GM18858 (cell line): ENCODE measurements around the gene FHOD3.
A peak's percentile ranks its signal among the peaks of the same experiment; 100 is the strongest.

Experiments used
- ATAC-seq: cut with Tn5 transposase; IDR thresholded peaks from one replicate; pipeline ENCODE4 v1.9.1; 2021; ENCODE audit not compliant: unreplicated experiment

The FHOD3 gene

DNA sequence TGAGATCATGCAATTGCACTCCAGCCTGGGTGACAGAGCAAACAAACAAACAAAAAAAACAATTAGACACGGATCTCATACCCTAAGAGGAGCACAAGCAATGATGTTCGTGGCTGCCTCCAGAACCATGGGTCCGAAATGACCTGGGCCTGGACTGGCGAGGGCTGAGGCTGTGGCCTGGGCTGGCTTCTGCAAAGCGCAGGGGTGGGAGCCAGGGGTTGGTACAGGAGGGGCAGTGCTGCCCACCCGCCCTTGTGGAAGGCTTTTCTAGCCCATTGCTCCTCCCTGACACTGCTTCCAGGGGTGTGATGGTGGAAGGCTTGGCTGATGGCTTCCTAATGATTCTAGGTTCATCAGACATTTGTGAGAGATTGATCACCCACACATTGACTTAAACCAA is 167.8 kb downstream of the FHOD3 start:
- no peak for ATAC-seq

GRCh38 chr18:36465970-36466369 is 168.5 kb downstream of the FHOD3 start:
- ATAC-seq: no peak

DNA sequence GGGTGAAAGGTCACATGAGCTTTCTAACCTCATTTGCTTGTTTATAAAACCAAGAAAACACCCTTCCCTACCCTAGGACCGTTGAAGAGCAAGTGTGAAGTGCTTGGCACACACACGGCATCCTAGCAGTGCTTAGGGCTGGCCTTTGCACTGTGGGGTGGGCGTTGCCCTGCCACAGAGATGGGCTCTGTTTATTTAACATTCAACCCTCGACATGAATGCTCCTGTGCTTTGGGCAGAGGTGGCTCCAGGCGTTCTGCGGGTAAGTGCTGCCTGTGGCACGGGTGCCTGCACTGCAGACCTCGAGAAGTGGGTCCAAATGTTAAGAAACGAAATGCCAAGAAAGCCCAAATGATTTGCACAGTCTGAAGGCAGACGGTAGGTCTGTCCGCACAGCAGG is 170.1 kb downstream of the FHOD3 start:
- no peak for ATAC-seq

- no peak for ATAC-seq
Measured at GRCh38 chr18:36468161-36468560, 170.6 kb downstream of the FHOD3 start.

GRCh38 chr18:36469461-36469860 is 171.9 kb downstream of the FHOD3 start:
- ATAC-seq: no peak

DNA sequence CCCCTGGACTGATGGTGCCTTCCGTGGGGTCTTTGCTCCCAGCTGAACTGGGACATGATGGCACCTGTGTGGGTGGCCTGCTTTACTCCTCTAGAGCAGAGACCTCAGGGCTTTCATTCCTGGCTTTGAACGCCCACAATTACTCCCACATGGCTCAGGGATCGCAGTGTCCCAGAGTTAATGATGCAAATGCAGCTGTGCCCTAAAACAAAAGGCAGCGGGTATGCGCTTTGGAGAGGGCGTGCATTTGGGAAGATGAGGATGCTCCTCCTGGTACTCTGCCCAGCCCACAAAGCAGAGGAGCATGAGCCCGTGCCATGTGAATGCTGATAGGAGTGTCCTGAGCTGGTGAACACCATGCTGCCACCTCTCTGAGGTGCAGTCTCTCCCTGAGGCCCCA is 173.4 kb downstream of the FHOD3 start:
- no peak for ATAC-seq

DNA sequence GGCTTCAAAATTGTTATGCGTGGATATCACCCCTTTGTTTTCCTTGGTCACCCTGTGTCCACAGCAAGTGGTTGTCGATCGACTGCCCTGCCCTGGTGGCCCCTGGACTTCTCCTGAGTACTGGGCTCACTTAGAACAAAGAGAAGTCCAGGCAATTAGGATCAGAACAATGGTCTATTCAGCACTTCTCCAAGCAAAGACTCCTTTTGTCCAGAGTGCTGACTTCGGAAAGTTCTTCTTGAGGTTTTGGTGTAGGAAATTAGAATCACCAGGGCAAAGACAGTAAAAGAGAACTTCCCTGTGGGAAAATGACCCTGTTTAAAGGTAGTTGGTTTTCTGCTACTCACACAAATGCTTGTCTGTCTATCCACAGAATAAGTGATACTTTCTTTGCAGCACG is 173.9 kb downstream of the FHOD3 start:
- ATAC-seq: no peak

DNA sequence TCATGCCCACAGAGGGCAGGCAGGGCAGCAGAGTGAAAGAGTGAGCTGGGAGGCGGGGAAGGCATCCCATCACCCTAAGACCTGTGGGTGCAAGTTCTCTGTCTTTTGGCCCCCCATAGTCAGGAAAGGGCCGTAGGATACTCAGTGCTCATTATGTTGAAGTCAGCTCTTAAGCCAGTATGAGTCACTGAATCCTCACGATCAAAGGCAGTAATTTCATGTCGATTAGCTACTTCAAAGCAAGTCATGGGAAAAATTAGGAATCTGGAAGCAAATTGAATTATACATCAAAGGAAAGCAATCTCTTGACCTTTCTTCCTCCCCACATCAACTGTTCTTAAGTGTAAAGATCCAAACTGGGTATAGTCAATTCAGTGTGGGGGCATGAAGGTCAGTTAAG is 178.9 kb downstream of the FHOD3 start:
- ATAC-seq: no peak

- no peak for ATAC-seq
Measured at GRCh38 chr18:36477776-36478175, 180.3 kb downstream of the FHOD3 start.

DNA sequence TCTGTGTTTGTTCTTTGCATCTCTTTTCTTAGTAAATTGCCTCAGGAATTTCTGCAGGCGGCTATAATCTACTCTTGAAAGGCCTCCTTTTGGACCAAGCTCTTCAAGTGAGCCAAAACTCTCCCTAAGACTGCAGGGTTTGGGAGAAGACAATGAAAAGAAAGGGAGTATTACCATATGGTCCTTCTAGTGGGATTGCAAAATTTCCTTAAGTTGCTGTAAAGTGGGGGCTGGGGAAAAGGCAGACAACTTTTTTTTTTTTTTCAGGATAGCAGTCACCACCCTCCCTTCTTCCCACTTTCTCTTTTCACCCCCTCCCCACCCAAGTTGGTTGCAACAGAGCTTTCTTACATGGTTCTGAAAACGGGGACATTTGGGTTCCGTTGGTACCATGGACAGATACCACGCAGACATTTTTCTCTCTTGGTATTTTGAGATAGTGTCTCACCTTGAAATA is 183.7 kb downstream of the FHOD3 start:
- ATAC-seq: no peak

- ATAC-seq: no peak
Measured at GRCh38 chr18:36481935-36482334, 184.4 kb downstream of the FHOD3 start.

- no peak for ATAC-seq
Measured at GRCh38 chr18:36484591-36484990, 187.1 kb downstream of the FHOD3 start.

- no peak for ATAC-seq
Measured at GRCh38 chr18:36485772-36486171, 188.3 kb downstream of the FHOD3 start.

DNA sequence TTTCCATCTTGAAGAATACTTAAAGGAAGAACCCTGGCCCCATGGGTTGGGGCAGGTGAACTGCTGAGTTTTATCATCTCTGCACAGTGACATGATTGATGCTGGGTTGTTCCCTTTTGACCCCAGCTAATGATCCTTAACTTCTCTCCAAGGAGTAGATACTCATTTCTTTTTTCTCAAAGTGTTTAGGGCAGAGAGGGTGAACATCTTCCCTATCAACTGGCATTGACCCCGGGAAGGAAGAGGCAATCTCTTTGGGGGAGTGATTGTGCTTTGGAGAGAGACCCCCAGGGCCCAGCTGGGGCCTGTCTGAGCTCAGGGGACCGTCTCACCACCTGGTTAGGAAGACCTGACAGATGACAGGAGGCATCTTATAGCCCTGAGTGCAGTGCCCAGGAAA is 190.6 kb downstream of the FHOD3 start:
- no peak for ATAC-seq

DNA sequence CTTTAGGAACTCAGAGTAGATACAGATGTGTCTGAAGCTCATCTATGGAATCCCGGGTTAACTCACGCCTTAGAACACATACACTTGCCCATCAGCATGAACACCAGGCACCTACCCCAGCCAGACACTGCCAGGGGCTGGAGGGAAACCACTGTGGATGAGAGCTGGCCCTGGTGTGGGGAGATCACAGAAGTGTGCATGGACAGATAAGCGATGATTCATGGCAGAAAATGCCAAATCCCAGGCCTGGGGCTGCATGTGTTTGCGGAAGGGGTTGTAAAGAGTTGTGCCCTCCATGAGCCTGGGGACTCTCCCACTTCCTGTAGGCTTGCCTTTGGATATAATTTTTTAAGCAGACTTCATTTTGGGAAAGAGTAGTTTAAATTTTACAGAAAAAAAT is 193.4 kb downstream of the FHOD3 start:
- no peak for ATAC-seq

DNA sequence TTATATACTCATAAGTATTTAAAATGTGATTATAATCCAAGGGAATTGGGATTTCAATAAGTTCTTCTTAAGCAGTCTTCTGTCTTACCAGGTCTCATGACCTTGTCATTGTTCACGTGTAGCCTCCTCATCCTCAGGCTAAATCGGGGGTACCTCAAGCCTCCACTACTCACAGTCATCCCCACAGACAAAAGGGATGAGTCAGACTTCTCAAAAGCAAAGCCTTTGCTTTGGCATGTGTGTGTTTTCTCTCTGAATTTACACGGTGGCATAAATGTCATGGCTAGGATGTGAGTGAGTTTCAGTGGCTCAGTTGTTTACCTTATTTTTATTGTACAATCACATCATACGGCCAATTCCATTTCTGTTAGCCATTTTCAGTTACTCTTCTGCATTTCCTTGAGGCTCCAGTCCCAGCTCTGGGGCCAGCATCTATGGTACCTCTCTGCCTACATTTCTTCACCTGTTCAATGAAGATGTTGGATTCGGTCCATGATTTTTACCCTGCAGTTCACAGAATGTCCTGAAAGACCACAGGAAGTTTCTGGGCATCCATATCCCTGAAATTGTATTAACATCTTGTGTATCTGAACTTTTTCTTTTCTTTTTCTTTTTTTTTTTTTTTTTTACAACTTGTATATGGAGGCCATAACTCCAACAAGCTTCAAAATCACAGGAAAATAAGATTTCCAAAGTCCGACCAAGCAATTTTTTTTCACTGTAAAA is 195.3 kb downstream of the FHOD3 start:
- no peak for ATAC-seq

DNA sequence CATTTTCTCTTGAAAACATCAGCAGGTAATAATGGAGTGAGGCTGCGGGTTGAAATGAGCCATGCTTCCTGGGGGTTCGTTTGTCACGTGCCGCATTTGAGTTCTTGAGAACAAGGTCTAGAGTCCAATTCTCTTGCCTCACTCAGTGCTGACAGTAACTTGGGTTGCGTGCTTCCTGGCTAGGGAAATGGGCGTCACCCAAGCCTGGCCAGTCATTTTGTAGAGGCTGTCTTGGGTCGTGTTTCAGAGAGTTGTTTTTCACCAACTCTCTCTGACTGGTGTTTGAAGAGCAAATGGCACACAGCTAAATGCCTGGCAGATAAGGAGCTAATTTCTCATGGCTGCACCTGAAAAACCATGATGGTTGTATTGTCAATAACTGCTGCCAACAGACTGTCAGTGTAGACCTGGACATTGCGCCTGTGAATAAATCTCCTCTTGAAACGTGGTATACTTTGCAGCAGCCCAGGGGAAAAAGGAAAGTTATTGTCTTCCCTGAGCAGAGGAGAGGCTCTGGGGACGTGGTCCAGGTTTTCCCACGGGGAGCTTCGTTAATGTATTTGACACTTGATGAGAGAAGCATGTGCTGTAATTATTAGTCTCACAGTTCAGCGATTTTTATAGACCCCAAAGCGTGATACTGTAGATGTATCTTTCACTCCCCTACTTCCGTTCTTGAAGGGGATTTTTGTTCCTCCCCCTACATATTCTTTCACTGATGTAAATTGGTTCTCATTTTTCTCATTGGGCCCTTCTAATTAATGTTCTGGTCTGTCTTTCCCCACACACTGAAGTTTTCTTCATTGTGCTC is 196.0 kb downstream of the FHOD3 start:
- no peak for ATAC-seq

- no peak for ATAC-seq
Measured at GRCh38 chr18:36494160-36494437, 196.6 kb downstream of the FHOD3 start.

DNA sequence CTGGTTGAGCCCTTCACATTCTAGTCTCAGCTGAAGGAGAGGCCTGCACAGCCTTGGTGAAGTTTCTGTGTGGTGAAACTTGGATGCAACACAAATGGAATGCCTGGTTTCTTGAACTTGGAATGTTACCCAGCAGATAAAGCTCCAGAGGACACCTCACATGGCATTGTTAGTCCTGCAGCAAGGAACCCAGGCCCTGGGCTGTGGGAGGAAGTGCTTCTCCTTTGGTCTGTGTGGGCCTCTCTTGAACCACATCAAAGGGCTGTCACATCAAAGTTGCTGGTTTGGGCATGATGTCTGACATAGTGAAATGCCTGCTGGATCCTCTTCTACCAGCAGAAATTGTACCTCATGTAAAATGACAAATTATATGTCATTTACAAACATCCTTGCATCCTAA is 198.5 kb downstream of the FHOD3 start:
- ATAC-seq: no peak

- peak; percentile 94 for ATAC-seq
Measured at GRCh38 chr18:36499938-36500337, 202.4 kb downstream of the FHOD3 start.

GRCh38 chr18:36501100-36501499 is 203.6 kb downstream of the FHOD3 start:
- ATAC-seq: no peak

DNA sequence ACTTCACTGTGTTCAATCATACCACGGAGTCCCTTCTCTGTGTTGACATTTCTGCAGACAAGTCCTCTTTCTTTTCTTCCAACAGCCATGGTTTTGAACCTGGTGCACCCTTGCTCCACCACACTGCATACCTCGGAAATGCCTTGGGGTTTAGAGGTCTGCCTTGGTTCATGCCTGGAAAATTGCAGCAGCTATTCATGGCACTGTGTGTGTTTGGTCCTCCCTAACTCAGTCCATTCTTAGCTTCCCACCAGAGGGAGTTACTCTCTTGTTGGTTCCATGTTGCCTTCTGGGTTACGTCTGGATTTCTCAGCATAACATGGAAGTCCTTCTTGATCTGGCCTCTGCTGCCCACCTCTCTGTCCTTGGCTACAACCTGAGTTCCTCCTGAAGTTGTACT is 206.0 kb downstream of the FHOD3 start:
- no peak for ATAC-seq

DNA sequence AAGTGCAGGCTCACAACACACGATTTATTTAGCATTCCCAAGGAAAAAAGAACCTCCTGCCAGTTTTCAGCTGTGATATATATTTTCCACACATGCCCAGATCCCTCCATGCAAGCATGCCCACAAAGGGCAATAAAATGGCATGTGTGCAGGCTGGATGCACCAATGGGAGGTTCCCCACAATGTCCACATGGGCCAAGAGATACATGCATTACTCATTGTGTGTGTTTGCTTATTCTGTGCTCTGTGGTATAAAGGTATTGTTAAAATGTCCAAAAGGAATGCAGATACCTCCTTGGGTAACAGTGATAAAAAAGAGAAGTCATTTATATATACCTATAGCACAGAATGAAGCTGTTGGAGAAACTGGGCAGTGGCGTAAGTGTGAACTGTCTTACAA is 207.4 kb downstream of the FHOD3 start:
- ATAC-seq: no peak
